NB4 (cell line): ENCODE results near the gene BMPR1B.

Source experiments
- MYC ChIP-seq: IDR thresholded peaks from 2 replicates; pipeline ENCODE4 v1.6.1; 2011; ENCODE audit warnings: low read depth, low read length
- POLR2A ChIP-seq: IDR thresholded peaks from 2 replicates; pipeline ENCODE4 v1.6.1; 2011; ENCODE audit warnings: mild to moderate bottlenecking; ENCODE audit not compliant: insufficient read length; ENCODE audit errors: extremely low read depth
- TF ChIP-seq, protein P1 (sequence below): IDR thresholded peaks from one replicate; pipeline ENCODE4 v1.5.1; 2012; ENCODE audit warnings: low read depth, low read length
- TF ChIP-seq, protein P2 (sequence below): IDR thresholded peaks from 2 replicates; pipeline ENCODE4 v1.6.1; 2011; ENCODE audit warnings: low read depth, low read length

DNA sequence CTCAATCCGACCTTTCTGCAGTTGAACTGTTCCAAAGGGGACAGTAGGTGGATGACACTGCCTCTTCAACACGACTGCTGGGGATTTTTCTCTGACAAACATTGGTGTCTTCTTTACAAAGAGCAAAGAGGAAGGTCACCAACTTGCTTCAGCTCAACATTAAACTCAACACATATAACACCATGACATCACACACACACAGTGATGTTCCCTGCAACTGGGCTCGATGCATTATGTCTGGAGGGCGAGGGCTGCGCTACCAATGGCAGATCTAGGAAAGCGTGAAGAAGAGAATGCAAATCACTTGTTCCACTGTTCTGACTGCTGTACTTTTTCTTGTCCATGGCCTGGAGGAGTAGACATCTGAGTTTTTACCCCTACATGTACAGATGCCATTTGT, 405.1 kb downstream of the BMPR1B start:
- TF ChIP-seq MYC (no peak), POLR2A (no peak)
- TF ChIP-seq, protein P1, sequence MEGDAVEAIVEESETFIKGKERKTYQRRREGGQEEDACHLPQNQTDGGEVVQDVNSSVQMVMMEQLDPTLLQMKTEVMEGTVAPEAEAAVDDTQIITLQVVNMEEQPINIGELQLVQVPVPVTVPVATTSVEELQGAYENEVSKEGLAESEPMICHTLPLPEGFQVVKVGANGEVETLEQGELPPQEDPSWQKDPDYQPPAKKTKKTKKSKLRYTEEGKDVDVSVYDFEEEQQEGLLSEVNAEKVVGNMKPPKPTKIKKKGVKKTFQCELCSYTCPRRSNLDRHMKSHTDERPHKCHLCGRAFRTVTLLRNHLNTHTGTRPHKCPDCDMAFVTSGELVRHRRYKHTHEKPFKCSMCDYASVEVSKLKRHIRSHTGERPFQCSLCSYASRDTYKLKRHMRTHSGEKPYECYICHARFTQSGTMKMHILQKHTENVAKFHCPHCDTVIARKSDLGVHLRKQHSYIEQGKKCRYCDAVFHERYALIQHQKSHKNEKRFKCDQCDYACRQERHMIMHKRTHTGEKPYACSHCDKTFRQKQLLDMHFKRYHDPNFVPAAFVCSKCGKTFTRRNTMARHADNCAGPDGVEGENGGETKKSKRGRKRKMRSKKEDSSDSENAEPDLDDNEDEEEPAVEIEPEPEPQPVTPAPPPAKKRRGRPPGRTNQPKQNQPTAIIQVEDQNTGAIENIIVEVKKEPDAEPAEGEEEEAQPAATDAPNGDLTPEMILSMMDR, result no peak
- TF ChIP-seq, protein P2, sequence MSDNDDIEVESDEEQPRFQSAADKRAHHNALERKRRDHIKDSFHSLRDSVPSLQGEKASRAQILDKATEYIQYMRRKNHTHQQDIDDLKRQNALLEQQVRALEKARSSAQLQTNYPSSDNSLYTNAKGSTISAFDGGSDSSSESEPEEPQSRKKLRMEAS, result no peak
